ENCODE measurements around the gene TAF3. TPM values are rescaled to one million over a fixed set of nuclear protein-coding genes. Genes with fewer than 3 reads are reported as not detected.

TAF3 gene
- total and polyA plus RNA-seq, 2 donors (not counting 1 experiment from before 2014, with no cell fraction given) = 7.0 to 20.1 TPM

DNA sequence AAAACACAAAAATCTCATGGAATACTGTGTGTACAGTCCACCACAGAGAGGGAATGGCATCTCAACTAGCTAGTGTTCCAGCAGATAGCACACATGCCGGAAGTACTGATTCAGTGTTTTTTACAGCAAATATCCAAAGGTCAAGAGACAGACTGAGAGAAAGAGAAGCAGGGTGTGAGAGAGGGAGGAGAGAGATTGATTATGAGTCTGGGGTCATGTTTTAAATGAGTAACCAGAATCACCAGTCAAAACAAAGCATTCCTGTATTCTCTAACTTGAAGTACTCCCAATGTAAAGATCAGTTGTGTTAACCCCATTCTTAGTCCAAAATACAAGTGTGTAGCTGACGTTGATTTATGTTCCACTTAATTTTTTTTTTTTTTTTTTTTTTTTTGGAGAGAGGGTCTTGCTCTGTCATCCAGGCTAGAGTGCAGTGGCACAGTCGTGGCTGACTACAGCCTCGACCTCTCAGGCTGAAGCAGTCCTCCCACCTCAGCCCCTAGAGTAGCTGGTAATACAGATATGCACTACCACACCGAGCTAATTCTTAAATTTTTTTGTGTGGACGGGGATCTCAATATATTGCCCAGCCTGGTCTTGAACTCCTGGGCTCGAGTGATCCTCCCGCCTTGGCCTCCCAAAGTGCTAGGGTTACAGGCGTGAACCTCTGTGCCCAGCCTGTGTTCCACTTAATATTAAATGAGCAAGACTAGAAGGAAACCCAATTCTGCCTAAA is 114.2 kb downstream of the TAF3 start:
- H3K4me1 Mint-ChIP-seq = no peaks in the 10 kb centered on the region
- no peaks in the 10 kb centered on the region for H3K27me3 ChIP-seq (replicated peaks in 1 of 4; ENCODE audit: control extremely low read depth in 1 of 4, control insufficient read depth in 3 of 4, insufficient read depth in 4 of 4, low read length in 3 of 4)
- WGBS (ENCODE audit: insufficient coverage) = 92% methylated on average over 6 of the region's 9 CpGs

DNA sequence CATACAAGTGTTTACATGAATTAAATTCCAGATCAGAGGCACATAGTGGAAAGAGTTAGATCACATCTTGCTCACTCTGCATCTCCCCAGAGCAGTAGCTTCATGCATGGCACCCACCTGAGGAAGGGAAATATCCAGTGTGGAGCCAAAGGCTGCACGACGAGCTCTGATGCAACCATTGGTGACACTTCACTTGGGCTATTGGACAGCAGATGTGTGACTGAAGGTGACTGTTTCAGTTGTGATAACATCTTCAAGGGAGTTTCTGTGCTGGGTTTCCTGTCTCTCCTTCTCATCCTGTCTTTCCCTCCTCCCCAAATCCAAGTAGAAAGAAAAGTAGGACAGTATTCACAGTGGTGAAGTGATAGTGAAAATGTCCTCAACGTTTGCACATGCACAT is 115.0 kb downstream of the TAF3 start:
- TF ChIP-seq EZH2 (IDR thresholded peaks at IDR 0.05; ENCODE audit: borderline replicate concordance, insufficient read depth, low read depth, low read length, poor library complexity, severe bottlenecking) = no peak
- TF ChIP-seq, protein P1, sequence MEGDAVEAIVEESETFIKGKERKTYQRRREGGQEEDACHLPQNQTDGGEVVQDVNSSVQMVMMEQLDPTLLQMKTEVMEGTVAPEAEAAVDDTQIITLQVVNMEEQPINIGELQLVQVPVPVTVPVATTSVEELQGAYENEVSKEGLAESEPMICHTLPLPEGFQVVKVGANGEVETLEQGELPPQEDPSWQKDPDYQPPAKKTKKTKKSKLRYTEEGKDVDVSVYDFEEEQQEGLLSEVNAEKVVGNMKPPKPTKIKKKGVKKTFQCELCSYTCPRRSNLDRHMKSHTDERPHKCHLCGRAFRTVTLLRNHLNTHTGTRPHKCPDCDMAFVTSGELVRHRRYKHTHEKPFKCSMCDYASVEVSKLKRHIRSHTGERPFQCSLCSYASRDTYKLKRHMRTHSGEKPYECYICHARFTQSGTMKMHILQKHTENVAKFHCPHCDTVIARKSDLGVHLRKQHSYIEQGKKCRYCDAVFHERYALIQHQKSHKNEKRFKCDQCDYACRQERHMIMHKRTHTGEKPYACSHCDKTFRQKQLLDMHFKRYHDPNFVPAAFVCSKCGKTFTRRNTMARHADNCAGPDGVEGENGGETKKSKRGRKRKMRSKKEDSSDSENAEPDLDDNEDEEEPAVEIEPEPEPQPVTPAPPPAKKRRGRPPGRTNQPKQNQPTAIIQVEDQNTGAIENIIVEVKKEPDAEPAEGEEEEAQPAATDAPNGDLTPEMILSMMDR (IDR thresholded peaks at IDR 0.05) = no peak
- peaks cover 14% of the 10 kb centered on the region for H3K79me2 ChIP-seq (ENCODE audit: control insufficient read depth, insufficient read depth, low read length)
- intact Hi-C loops (cut with micrococcal nuclease) = no loop called here
- ATAC-seq (ENCODE audit: low read depth) (no peak), DNase-seq (no peak)
- H3K9ac ChIP-seq (ENCODE audit: low read length) = no peak overlapping the region
- CTCF ChIA-PET = no interaction called here
- WGBS (ENCODE audit: insufficient coverage) = no CpG with 5 or more reads among the region's 3 CpGs
- H3K4me3 Mint-ChIP-seq = no peak overlapping the region
- POLR2A ChIA-PET = no interaction called here
- H3K27me3 Mint-ChIP-seq = no peaks in the 10 kb centered on the region
- H3K36me3 ChIP-seq (replicated peaks in 1 of 2; ENCODE audit: control extremely low read depth in 1 of 2, control insufficient read depth in 1 of 2, extremely low read depth in 1 of 2, insufficient read depth in 2 of 2, low read length in 1 of 2) = peaks cover 0 to 1% of the 10 kb centered on the region in 2 experiments
- peaks cover 0 to 8% (median 0%) of the 10 kb centered on the region in 3 donors for H3K9me3 ChIP-seq (ENCODE audit: control extremely low read depth in 1 of 3, control insufficient read depth in 2 of 3, insufficient read depth in 1 of 3, low read length in 2 of 3)
- no peak overlapping the region for H3K27ac ChIP-seq (ENCODE audit: low read length in 2 of 2)
- H3K27me3 ChIP-seq (replicated peaks in 1 of 4; ENCODE audit: control extremely low read depth in 1 of 4, control insufficient read depth in 3 of 4, insufficient read depth in 4 of 4, low read length in 3 of 4) = no peaks in the 10 kb centered on the region
- H3K27ac Mint-ChIP-seq = no peak overlapping the region
- no peak overlapping the region for H3K4me2 ChIP-seq (replicated peaks; ENCODE audit: low read depth, low read length, poor library complexity, severe bottlenecking)
- H3K4me1 Mint-ChIP-seq = no peaks in the 10 kb centered on the region
- no peak overlapping the region for H2AFZ ChIP-seq (ENCODE audit: insufficient read depth, low read depth, low read length, poor library complexity, severe bottlenecking)
- no peak overlapping the region for H3K4me3 ChIP-seq (ENCODE audit: control extremely low read depth in 1 of 5, extremely low read depth in 1 of 5, insufficient read depth in 1 of 5, low read depth in 2 of 5, low read length in 4 of 5)
- H3K9me3 Mint-ChIP-seq (ENCODE audit: insufficient read depth) = peaks cover 5% of the 10 kb centered on the region
- peaks cover 8% of the 10 kb centered on the region for H4K20me1 ChIP-seq (ENCODE audit: control insufficient read depth, insufficient read depth, low read length, poor library complexity, severe bottlenecking)
- no peaks in the 10 kb centered on the region for H3K4me1 ChIP-seq (ENCODE audit: control insufficient read depth in 2 of 2, insufficient read depth in 2 of 2, low read length in 2 of 2)

More for the DNA sequence above, 114.2 kb downstream of the TAF3 start:
- TF ChIP-seq EZH2 (IDR thresholded peaks at IDR 0.05; ENCODE audit: borderline replicate concordance, insufficient read depth, low read depth, low read length, poor library complexity, severe bottlenecking) = no peak
- TF ChIP-seq, protein P1 (IDR thresholded peaks at IDR 0.05) = no peak
- Mint-ChIP-seq H3K4me3 (no peak overlapping the region), H3K27me3 (no peaks in the 10 kb centered on the region), H3K9me3 (ENCODE audit: insufficient read depth) (peaks cover 5% of the 10 kb centered on the region), H3K27ac (no peak overlapping the region)
- Histone ChIP-seq H3K9ac (ENCODE audit: low read length) (no peak overlapping the region), H3K4me3 (ENCODE audit: control extremely low read depth in 1 of 5, extremely low read depth in 1 of 5, insufficient read depth in 1 of 5, low read depth in 2 of 5, low read length in 4 of 5) (no peak overlapping the region), H2AFZ (ENCODE audit: insufficient read depth, low read depth, low read length, poor library complexity, severe bottlenecking) (no peak overlapping the region), H3K27ac (ENCODE audit: low read length in 2 of 2) (no peak overlapping the region), H3K4me1 (ENCODE audit: control insufficient read depth in 2 of 2, insufficient read depth in 2 of 2, low read length in 2 of 2) (no peaks in the 10 kb centered on the region), H3K4me2 (replicated peaks; ENCODE audit: low read depth, low read length, poor library complexity, severe bottlenecking) (no peak overlapping the region), H3K36me3 (replicated peaks in 1 of 2; ENCODE audit: control extremely low read depth in 1 of 2, control insufficient read depth in 1 of 2, extremely low read depth in 1 of 2, insufficient read depth in 2 of 2, low read length in 1 of 2) (peaks cover 0 to 1% of the 10 kb centered on the region in 2 experiments), H4K20me1 (ENCODE audit: control insufficient read depth, insufficient read depth, low read length, poor library complexity, severe bottlenecking) (peaks cover 8% of the 10 kb centered on the region), H3K79me2 (ENCODE audit: control insufficient read depth, insufficient read depth, low read length) (peaks cover 14% of the 10 kb centered on the region), H3K9me3 (ENCODE audit: control extremely low read depth in 1 of 3, control insufficient read depth in 2 of 3, insufficient read depth in 1 of 3, low read length in 2 of 3) (peaks cover 0 to 5% (median 0%) of the 10 kb centered on the region in 3 donors)
- ATAC-seq (ENCODE audit: low read depth) (no peak), DNase-seq (no peak)
- intact Hi-C loops (cut with micrococcal nuclease) = no loop called here
- POLR2A ChIA-PET = no interaction called here
- CTCF ChIA-PET = interaction anchor here (0.6 kb wide), 1 partner anchor 53 kb away, joined by 5 read pairs; no protein-coding TSS in a partner anchor
